ENCODE results near the gene ACSM5. TPM values are rescaled to one million over a fixed set of nuclear protein-coding genes. Genes with fewer than 3 reads are reported as not detected.
"Not testable (repeated sequence)": the region's sequence is repeated elsewhere in the genome, so short reads cannot be mapped to it uniquely, and the experiment has no call there.

Gene ACSM5
- total RNA-seq, 1 experiment from 2014 or later: 3.6 TPM

DNA sequence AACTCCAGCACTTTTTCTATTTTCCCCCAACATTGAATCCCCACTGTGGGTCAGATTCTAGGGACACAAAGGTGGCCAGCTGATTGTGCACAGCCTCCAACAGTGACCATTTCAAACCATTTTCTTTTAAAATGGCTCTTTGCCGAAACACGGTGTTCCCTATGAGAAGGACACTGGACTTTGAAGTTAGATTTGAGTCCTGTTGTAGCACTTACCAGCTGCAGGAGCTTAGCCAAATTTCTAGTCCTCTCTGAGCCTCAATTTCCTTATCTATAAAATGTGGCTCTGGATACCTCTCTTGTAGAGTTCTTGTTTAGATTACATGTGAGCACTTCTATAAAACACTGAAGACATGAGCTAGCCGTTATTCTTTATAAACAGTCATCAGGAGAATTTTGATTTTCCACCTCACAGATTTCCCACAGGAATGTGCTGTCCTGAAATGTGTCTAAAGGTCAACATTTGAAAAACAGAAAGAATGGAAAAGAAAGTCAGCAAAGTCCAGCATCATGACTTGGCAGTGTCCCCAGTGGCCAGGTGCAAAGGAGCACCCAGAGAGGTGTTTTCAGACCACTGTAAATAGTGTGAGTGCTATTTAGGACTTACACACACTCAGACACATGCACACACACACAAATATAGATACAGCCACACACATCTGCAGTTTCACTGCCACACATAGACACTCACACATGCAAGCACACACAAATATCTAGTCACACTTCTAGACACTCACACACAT, 37.5 kb downstream of the ACSM5 start:
- DNase-seq (ENCODE audit: low read depth): not testable (repeated sequence)

GRCh38 chr16:20451364-20451763, 42.0 kb downstream of the ACSM5 start, which contains the start of gene ACSM2A:
TSS of gene ACSM2A (plus strand) at chr16:20451521. CDS start at chr16:20460115, 8,594 bp downstream.
- not testable (repeated sequence) for DNase-seq (ENCODE audit: low read depth)

DNA sequence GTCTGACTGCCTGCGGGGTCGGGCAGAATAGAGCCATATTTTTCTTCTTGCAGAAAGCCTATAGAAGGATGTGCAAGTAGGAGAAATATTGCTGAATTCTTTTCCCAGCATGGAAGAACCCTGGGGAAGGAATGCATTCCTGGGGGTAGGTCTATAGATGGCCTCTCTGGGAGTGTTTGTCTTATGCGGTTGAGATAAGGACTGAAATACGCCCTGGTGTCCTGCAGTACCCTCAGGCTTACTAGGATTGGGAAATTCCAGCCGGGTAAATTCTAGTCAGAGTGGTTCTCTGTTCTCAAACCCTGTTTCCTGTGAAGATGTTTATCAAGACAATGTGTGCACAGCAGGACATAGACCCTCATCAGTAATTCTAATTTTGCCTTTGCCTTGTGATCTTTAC, 44.3 kb downstream of the ACSM5 start:
- DNase-seq (ENCODE audit: low read depth): not testable (repeated sequence)

DNA sequence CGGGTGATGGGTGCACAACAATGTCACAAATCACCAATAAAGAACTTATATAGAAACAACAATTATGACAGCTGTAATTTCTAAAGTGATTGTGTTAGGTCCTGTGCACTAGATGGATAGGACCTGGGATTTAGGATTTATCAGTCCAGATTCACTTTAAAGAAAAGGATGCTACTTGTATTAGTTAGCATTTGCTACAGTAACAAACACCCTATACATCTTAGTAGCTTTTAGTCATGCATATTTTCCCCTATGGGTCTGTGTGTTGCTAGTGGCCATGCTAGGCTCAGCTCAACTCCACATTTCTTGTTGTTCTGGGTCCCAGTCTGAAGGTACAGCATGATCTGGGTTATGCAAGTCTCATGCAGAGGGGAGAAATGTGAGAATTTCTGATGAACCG, 49.9 kb downstream of the ACSM5 start:
- not testable (repeated sequence) for DNase-seq (ENCODE audit: low read depth)

DNA sequence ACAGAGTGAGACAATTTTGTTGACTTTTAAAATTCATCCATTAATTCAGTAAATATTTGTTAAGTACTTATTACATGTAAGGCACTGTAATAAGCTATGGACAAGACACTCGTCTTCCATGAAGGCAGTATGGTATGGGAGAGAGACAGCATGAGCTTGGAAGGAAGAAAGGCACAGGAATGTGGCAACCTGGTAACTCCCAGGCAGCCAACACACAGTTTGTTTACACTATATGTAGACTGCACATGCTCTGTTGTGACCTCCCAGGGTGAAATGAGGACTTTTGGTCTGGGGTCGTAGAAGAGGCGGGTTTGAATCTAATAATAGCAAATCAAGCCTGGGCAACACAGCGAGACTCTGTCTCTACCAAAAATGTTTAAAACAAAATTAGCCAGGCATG, 51.0 kb downstream of the ACSM5 start:
- not testable (repeated sequence) for DNase-seq (ENCODE audit: low read depth)

DNA sequence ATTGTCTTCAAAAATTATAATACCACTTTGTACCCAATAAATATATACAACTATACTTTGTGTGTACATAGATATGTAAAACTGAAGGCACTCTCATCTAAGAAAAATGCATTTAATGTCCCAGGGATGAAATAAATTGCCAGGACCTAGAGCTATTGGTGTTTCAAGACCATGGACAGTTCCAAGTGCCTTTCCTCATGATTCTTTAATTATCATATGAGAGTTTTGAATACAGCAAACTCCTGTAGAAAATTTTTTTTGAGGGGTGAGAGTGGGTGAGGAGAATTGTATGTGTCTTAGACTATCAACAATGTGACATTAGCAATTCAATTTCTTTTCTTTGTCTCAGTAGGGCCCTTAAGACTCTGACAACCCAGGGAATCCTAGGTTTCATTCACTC, 59.6 kb downstream of the ACSM5 start:
- not testable (repeated sequence) for DNase-seq (ENCODE audit: low read depth)

- not testable (repeated sequence) for DNase-seq (ENCODE audit: low read depth)
These were observed 60.6 kb downstream of the ACSM5 start for GRCh38 chr16:20469930-20470329.

- not testable (repeated sequence) for DNase-seq (ENCODE audit: low read depth)
These were observed 61.4 kb downstream of the ACSM5 start for GRCh38 chr16:20470732-20471131.

DNA sequence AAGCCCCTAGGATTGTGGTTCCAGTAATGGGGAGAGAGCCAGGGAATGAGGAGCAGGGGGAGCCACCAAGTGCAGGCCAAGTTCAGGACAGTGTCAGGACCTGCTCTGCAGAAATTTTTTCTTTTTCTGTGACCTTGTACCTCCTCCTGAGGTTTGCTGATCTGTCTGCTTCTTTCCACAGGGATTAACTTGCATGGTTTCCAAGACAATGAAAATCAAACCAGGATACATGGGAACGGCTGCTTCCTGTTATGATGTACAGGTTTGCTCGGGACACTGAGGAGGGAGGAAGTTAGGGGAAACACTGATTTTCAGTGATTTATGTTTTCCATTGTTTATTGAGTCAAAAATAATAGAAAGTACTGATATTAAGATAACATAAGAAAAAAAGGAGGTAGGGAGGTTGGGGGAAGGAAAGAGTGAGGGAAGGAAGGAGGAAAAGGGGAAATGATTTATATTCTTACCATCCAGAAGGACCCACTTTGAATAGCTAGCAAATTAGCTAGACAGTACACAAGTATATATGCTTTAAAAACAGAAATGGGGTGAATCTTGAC, 67.9 kb downstream of the ACSM5 start:
- not testable (repeated sequence) for DNase-seq (ENCODE audit: low read depth)

DNA sequence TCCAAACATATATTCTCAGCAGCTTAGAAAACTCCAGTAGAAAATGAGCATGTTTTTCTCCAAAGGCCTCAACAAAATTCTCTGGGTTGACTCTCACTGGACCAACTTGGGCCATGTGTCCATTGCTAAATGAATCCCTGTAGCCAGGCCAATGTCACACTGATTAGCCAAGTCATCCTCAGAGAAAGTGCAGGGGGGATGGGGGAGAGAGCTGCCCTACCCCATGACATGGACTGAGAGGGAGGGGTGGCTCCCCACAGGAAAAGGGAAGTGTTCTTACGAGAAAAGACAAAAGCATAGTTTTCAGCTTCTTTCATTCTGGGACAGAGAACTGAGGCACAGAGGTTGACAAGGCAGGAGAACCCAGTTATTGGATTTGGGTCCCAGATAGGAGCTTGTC, 74.7 kb downstream of the ACSM5 start:
- DNase-seq (ENCODE audit: low read depth): not testable (repeated sequence)

DNA sequence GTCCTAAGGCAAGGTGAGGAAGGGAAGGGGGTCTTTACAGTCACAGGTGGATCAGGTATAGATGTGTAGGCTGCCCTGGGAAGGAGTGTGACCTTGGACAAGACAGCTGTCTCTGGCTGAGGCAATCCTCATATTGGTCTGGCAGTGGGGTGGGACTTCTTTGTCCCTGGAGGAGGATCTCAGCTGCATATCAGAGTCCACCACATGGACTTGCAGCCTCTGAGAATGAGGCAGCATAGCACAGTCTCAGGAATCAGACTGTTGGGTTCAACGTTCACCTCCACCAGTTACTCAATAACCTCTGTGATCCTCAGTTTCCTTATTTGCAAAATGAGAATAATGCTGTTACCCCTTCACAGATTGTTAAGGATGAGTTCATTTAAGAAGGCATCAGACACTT, 75.4 kb downstream of the ACSM5 start:
- no peak for DNase-seq (ENCODE audit: low read depth)

DNA sequence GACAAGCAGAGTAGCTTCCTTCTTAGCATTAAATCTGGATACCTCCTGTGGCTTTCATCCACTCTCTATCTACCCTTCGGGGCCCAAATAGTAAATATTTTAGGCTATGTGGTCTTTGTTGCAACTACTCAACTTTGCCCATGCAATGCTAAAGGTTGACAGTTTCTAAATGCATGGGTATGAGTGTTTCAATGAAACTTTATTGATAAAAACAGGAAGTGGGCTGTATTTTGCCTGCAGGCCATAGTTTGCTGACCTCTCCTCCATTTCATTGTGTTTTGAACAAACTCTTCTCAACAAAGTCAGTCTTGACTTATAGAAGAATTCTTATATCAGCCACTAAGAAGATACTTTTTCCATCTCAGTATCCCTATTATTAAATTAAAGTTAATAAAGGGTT, 76.1 kb downstream of the ACSM5 start:
- no peak for DNase-seq (ENCODE audit: low read depth)

Other genes starting within 250 kb of the ACSM5 start
- not detected in 2 replicates for gene GP2, start 82.0 kb upstream of the ACSM5 start, total RNA-seq (2014; rRNA removed)
- not detected in 2 replicates for gene UMOD, start 56.8 kb upstream of the ACSM5 start, total RNA-seq (2014; rRNA removed)
- gene PDILT, start 4.8 kb upstream of the ACSM5 start, total RNA-seq (2014; rRNA removed): not detected in 2 replicates
- not detected in 2 replicates for gene ACSM2A, start 42.0 kb downstream of the ACSM5 start, total RNA-seq (2014; rRNA removed)
- gene ACSM2B, start 166.8 kb downstream of the ACSM5 start, total RNA-seq (2014; rRNA removed): not detected in 2 replicates